Measurements from ENCODE around the gene PARD3B. TPM values are rescaled to one million over a fixed set of nuclear protein-coding genes. Genes with fewer than 3 reads are reported as not detected.

Gene PARD3B
- total and polyA plus RNA-seq, 2 experiments from 2014 or later, result 3.5 to 4.4 TPM

GRCh38 chr2:204743393-204743960 is 198.2 kb downstream of the PARD3B start:
- Histone ChIP-seq H3K9me2 (ENCODE audit: insufficient read depth) (peaks cover 15% of the 10 kb centered on the region; the same call in 1 of the 2 replicates), H3K27me3 (ENCODE audit: insufficient read depth) (no peaks in the 10 kb centered on the region), H2AFZ (no peak overlapping the region), H3K4me3 (no peak overlapping the region), H3F3A (replicated peaks; ENCODE audit: low read depth) (no peaks in the 10 kb centered on the region), H4K20me1 (replicated peaks; ENCODE audit: insufficient read depth) (no peaks in the 10 kb centered on the region), H3K4me2 (no peak overlapping the region), H3K4me1 (ENCODE audit: insufficient read depth) (no peaks in the 10 kb centered on the region), H3K36me3 (ENCODE audit: insufficient read depth) (no peaks in the 10 kb centered on the region), H3K27ac (ENCODE audit: low read depth) (no peak overlapping the region), H3K79me2 (replicated peaks; ENCODE audit: insufficient read depth) (no peaks in the 10 kb centered on the region)
- H3K4me1 Mint-ChIP-seq, result 0 out of 3 replicates have a peak, but pooled peaks cover 2% of the 10 kb centered on the region
- H3K36me3 Mint-ChIP-seq (ENCODE audit: low read depth), result peaks cover 4% of the 10 kb centered on the region; the same call in 1 of the 3 replicates
- no peak overlapping the region for H3K27ac Mint-ChIP-seq
- TF ChIP-seq, protein P1, sequence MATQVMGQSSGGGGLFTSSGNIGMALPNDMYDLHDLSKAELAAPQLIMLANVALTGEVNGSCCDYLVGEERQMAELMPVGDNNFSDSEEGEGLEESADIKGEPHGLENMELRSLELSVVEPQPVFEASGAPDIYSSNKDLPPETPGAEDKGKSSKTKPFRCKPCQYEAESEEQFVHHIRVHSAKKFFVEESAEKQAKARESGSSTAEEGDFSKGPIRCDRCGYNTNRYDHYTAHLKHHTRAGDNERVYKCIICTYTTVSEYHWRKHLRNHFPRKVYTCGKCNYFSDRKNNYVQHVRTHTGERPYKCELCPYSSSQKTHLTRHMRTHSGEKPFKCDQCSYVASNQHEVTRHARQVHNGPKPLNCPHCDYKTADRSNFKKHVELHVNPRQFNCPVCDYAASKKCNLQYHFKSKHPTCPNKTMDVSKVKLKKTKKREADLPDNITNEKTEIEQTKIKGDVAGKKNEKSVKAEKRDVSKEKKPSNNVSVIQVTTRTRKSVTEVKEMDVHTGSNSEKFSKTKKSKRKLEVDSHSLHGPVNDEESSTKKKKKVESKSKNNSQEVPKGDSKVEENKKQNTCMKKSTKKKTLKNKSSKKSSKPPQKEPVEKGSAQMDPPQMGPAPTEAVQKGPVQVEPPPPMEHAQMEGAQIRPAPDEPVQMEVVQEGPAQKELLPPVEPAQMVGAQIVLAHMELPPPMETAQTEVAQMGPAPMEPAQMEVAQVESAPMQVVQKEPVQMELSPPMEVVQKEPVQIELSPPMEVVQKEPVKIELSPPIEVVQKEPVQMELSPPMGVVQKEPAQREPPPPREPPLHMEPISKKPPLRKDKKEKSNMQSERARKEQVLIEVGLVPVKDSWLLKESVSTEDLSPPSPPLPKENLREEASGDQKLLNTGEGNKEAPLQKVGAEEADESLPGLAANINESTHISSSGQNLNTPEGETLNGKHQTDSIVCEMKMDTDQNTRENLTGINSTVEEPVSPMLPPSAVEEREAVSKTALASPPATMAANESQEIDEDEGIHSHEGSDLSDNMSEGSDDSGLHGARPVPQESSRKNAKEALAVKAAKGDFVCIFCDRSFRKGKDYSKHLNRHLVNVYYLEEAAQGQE (IDR thresholded peaks at IDR 0.05; ENCODE audit: unreplicated experiment), result no peak
- TF ChIP-seq, protein P2, sequence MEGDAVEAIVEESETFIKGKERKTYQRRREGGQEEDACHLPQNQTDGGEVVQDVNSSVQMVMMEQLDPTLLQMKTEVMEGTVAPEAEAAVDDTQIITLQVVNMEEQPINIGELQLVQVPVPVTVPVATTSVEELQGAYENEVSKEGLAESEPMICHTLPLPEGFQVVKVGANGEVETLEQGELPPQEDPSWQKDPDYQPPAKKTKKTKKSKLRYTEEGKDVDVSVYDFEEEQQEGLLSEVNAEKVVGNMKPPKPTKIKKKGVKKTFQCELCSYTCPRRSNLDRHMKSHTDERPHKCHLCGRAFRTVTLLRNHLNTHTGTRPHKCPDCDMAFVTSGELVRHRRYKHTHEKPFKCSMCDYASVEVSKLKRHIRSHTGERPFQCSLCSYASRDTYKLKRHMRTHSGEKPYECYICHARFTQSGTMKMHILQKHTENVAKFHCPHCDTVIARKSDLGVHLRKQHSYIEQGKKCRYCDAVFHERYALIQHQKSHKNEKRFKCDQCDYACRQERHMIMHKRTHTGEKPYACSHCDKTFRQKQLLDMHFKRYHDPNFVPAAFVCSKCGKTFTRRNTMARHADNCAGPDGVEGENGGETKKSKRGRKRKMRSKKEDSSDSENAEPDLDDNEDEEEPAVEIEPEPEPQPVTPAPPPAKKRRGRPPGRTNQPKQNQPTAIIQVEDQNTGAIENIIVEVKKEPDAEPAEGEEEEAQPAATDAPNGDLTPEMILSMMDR (conservative IDR thresholded peaks at IDR 0.05; ENCODE audit: low read depth in 2 of 2), result no peak
- TF ChIP-seq JUNB (IDR thresholded peaks at IDR 0.05; ENCODE audit: unreplicated experiment) (no peak), ZNF114 (CRISPR knock-in tag; IDR thresholded peaks at IDR 0.05) (no peak), EZH2phosphoT487 (IDR thresholded peaks at IDR 0.05; ENCODE audit: unreplicated experiment) (no peak), NANOG (IDR thresholded peaks at IDR 0.05; ENCODE audit: borderline replicate concordance) (no peak), POLR2AphosphoS5 (IDR thresholded peaks at IDR 0.05; ENCODE audit: low read depth) (no peak), CREB1 (CRISPR knock-in tag; IDR thresholded peaks at IDR 0.05; ENCODE audit: low read depth) (no peak), STAT1 (IDR thresholded peaks at IDR 0.05; ENCODE audit: unreplicated experiment) (no peak), EZH2 (IDR thresholded peaks at IDR 0.05; ENCODE audit: low read depth, unreplicated experiment) (no peak), ZNF331 (CRISPR knock-in tag; IDR thresholded peaks at IDR 0.05; ENCODE audit: low read depth) (no peak)
- TF ChIP-seq, protein P3, sequence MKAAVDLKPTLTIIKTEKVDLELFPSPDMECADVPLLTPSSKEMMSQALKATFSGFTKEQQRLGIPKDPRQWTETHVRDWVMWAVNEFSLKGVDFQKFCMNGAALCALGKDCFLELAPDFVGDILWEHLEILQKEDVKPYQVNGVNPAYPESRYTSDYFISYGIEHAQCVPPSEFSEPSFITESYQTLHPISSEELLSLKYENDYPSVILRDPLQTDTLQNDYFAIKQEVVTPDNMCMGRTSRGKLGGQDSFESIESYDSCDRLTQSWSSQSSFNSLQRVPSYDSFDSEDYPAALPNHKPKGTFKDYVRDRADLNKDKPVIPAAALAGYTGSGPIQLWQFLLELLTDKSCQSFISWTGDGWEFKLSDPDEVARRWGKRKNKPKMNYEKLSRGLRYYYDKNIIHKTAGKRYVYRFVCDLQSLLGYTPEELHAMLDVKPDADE (IDR thresholded peaks at IDR 0.05), result no peak
- TF ChIP-seq, protein P4, sequence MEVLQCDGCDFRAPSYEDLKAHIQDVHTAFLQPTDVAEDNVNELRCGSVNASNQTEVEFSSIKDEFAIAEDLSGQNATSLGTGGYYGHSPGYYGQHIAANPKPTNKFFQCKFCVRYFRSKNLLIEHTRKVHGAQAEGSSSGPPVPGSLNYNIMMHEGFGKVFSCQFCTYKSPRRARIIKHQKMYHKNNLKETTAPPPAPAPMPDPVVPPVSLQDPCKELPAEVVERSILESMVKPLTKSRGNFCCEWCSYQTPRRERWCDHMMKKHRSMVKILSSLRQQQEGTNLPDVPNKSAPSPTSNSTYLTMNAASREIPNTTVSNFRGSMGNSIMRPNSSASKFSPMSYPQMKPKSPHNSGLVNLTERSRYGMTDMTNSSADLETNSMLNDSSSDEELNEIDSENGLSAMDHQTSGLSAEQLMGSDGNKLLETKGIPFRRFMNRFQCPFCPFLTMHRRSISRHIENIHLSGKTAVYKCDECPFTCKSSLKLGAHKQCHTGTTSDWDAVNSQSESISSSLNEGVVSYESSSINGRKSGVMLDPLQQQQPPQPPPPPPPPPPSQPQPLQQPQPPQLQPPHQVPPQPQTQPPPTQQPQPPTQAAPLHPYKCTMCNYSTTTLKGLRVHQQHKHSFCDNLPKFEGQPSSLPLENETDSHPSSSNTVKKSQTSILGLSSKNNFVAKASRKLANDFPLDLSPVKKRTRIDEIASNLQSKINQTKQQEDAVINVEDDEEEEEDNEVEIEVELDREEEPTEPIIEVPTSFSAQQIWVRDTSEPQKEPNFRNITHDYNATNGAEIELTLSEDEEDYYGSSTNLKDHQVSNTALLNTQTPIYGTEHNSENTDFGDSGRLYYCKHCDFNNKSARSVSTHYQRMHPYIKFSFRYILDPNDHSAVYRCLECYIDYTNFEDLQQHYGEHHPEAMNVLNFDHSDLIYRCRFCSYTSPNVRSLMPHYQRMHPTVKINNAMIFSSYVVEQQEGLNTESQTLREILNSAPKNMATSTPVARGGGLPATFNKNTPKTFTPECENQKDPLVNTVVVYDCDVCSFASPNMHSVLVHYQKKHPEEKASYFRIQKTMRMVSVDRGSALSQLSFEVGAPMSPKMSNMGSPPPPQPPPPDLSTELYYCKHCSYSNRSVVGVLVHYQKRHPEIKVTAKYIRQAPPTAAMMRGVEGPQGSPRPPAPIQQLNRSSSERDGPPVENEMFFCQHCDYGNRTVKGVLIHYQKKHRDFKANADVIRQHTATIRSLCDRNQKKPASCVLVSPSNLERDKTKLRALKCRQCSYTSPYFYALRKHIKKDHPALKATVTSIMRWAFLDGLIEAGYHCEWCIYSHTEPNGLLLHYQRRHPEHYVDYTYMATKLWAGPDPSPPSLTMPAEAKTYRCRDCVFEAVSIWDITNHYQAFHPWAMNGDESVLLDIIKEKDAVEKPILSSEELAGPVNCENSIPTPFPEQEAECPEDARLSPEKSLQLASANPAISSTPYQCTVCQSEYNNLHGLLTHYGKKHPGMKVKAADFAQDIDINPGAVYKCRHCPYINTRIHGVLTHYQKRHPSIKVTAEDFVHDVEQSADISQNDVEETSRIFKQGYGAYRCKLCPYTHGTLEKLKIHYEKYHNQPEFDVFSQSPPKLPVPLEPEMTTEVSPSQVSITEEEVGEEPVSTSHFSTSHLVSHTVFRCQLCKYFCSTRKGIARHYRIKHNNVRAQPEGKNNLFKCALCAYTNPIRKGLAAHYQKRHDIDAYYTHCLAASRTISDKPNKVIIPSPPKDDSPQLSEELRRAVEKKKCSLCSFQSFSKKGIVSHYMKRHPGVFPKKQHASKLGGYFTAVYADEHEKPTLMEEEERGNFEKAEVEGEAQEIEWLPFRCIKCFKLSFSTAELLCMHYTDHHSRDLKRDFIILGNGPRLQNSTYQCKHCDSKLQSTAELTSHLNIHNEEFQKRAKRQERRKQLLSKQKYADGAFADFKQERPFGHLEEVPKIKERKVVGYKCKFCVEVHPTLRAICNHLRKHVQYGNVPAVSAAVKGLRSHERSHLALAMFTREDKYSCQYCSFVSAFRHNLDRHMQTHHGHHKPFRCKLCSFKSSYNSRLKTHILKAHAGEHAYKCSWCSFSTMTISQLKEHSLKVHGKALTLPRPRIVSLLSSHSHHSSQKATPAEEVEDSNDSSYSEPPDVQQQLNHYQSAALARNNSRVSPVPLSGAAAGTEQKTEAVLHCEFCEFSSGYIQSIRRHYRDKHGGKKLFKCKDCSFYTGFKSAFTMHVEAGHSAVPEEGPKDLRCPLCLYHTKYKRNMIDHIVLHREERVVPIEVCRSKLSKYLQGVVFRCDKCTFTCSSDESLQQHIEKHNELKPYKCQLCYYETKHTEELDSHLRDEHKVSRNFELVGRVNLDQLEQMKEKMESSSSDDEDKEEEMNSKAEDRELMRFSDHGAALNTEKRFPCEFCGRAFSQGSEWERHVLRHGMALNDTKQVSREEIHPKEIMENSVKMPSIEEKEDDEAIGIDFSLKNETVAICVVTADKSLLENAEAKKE (CRISPR knock-in tag; IDR thresholded peaks at IDR 0.05), result no peak
- H3K9me3 Mint-ChIP-seq, result peaks cover 5% of the 10 kb centered on the region; the same call in 2 of the 3 replicates
- no peak overlapping the region for H3K4me3 Mint-ChIP-seq
- DNase-seq (ENCODE audit: low spot score) (no peak), ATAC-seq (no peak)
- H3K27me3 Mint-ChIP-seq (ENCODE audit: insufficient read depth, low read depth, poor library complexity), result no peaks in the 10 kb centered on the region
